Skin epidermis (tissue), 12 donors: ENCODE results near the gene NFIC.

Experiments
- H3K27ac ChIP-seq, 21 experiments: fragments of 200-600 bp; sonication (generic) in 11 of 21; one replicate each; pipeline ENCODE4 v1.5.0; 2020; ENCODE audit warnings: mild to moderate bottlenecking in 3 of 21, inconsistent platforms in 2 of 21, moderate library complexity in 2 of 21
- H3K4me3 ChIP-seq, 7 experiments: fragments of 200-600 bp; sonication (generic) in 2 of 7; one replicate each; pipeline ENCODE4 v1.5.0; 2020; ENCODE audit warnings: inconsistent platforms in 2 of 7, mild to moderate bottlenecking in 2 of 7, moderate library complexity in 1 of 7

Gene NFIC

GRCh38 chr19:3456925-3457527 lies 90.6 kb downstream of the NFIC start:
- peak overlapping the region in 12 of 21 experiments; percentile 3 to 80 (median 69) for H3K27ac ChIP-seq
- H3K4me3 ChIP-seq: no peak overlapping the region

GRCh38 chr19:3457528-3458228 lies 91.3 kb downstream of the NFIC start:
- H3K27ac ChIP-seq: peak overlapping the region in 16 of 21 experiments; percentile 3 to 80 (median 69)
- H3K4me3 ChIP-seq: no peak overlapping the region

GRCh38 chr19:3458229-3459088 lies 92.1 kb downstream of the NFIC start:
- H3K27ac ChIP-seq: peak overlapping the region in 19 of 21 experiments; percentile 0 to 80 (median 69)
- no peak overlapping the region for H3K4me3 ChIP-seq

DNA sequence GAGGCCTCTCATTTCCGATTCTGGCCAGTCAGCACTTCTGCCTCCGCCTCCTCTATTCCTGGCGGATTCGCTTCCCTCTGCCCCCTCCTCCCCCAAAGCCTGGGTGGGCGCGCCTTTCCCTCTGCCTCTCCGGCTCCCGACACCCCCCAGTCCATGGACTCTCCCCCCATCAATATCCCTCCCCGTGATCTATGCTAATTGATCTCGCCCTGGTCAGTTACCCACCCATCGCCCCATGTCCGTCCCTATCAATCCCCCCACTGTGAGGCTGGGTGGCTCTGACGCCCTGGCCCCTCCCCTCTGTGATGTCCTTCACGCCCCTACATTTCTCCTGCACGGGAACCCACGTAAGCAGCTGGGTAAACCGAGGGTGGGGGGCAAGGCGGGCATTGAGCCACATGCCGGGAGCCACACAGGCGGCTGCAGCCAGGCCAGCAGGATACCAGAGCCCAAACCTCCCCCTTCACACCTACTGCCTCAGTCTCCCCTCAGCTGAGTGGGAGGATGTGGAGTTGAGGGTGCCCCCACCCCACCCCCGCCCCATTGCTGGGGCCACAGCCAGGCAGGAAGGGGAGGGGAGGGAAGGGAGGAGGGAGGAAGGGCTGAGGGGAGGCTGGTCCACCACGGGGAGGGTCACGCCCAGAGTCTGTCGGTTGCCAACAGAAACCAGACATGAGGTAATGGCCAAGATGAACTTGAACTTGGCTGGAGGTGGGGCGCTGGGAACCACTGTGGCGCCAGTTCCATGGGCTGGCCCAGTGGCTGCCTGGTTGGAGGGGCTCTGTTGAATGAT lies 92.9 kb downstream of the NFIC start:
- H3K27ac ChIP-seq: peak overlapping the region in 19 of 21 experiments; percentile 6 to 80 (median 69)
- no peak overlapping the region for H3K4me3 ChIP-seq

DNA sequence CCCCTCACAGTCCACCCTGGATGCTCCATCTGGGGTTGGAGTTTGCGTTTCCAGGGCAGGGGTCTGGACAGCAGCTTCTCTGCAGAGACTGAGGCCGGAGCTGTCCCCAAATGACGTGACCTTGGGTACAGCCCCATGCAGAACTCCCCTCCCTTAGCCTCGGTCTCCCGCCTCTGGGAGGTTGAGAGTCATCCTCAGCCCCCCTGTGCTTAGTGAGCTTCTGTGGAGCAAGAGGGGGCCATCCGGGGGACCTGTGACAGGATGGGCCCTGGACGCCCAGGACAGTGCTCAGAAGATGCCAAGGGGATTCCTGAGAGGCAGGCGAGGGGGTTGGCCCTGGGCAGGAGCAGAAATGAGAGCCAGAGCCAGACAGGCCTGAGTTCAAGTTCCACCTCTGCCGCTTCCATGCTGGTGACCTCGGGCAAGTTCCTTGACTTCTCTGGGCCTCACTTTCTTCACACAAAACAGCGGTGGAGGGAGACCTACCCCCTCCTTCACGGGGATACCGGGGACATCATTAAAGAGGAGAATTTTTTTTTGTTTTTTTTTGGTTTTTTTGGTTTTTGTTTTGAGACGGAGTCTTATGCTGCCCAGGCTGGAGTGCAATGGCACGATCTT lies 93.7 kb downstream of the NFIC start:
- peak overlapping the region in 14 of 21 experiments; percentile 9 to 80 (median 69) for H3K27ac ChIP-seq
- H3K4me3 ChIP-seq: no peak overlapping the region

DNA sequence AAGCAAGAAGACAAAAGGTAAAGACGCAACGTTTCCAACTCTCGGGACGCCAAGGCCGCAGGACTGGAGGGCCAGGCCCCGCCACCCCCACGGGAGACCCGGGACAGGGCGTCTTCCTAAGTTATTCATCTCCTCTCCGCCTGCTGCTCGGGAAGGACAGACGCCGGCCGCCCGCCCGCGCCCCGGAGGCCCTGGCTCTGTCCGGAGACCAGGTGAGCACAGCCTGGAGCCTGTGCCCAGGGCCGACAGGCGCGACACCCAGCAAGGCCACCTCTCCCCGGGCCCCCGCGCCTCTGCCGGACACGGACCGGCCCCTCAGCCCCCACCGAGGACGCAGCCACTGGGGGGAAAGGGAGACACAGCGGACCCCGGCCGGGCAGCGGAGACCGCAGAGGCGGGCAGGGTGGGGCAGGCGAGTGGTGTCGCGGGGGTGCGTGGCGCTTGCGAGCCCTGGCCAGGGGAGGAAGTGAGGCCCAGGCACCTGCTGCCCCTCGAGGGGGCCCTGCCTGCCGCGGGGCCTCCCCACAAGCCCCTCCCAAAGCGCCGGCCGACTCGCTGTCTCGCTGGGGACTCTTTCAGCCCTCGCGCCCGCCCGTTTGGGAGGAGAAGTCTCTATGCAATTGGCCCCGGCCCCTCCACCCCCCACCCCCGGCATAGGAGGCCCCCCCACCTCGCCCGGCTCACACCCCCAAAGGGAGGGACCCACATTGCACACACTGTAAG lies 96.8 kb downstream of the NFIC start:
- Histone ChIP-seq H3K27ac (peak overlapping the region in 1 of 21 experiments; percentile 12), H3K4me3 (no peak overlapping the region)

DNA sequence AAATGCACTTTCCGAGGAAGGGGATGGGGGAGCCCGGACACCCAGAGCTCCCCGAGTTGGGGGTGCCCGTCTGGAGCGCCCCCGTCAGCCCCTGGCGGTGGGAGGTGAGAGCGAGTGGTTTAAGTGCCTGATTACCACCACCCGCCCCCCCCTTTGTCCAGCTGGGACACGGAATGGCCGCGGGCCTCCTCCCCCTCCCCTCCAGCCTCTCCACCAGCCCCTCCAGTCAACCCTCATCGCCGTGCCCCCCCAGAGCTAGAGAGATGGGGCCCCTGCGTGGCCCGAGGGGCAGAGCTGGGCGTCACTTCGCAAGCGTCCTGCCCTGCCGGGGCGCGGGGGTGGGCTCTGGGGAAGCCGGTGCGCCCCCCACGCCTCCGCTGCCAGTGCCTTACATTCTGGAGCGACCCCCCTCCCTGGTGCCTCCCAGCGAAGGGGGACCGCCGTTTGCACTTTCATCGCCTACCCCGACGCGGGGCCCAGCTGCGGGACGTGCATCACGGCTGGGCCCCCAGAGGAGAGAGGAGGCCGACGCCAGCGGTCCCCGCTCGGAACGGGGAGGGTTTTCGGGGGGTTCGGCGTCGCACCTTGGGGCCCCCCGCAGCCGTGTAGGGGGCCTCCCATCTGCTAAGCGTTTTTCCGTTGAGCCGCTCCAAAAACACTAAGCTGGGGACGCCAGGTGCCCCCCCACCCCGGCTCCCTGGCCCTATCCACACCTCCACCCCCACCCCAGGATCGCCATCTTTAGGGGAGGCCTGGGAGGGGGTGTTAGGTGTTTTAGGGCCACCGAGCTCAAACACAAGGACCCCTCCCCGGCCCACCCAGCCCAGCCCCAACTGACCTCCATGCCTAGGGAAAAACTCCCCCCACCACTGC lies 97.6 kb downstream of the NFIC start:
- Histone ChIP-seq H3K27ac (peak overlapping the region in 2 of 21 experiments; percentile 8 to 51), H3K4me3 (no peak overlapping the region)

- H3K27ac ChIP-seq: peak overlapping the region in 2 of 21 experiments; percentile 8 to 51
- H3K4me3 ChIP-seq: no peak overlapping the region
Observed at GRCh38 chr19:3464587-3465235, 98.3 kb downstream of the NFIC start.

- no peak overlapping the region for H3K4me3 ChIP-seq
- peak overlapping the region in 1 of 21 experiments; percentile 24 for H3K27ac ChIP-seq
Observed at GRCh38 chr19:3465552-3465951, 99.2 kb downstream of the NFIC start.

DNA sequence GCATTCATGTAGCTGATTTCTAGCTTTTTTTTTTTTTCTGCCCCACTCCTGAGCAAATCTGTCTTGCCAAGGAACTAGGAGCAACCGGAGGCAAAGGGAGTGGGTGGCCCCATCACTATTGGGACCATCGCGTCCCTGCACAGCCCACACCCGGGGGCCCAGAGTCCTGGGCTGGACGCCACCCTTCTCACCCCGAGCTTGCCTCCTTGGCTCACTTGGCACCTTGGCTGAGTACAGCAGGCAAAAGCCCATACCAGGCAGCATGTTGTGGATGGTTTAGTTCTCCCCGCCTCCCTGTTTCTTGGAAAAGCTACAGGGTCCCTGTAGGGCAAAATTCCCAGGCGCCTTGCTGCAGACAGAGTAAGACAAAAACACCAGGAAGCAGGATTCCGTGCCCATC lies 100.3 kb downstream of the NFIC start:
- no peak overlapping the region for H3K4me3 ChIP-seq
- H3K27ac ChIP-seq: no peak overlapping the region

DNA sequence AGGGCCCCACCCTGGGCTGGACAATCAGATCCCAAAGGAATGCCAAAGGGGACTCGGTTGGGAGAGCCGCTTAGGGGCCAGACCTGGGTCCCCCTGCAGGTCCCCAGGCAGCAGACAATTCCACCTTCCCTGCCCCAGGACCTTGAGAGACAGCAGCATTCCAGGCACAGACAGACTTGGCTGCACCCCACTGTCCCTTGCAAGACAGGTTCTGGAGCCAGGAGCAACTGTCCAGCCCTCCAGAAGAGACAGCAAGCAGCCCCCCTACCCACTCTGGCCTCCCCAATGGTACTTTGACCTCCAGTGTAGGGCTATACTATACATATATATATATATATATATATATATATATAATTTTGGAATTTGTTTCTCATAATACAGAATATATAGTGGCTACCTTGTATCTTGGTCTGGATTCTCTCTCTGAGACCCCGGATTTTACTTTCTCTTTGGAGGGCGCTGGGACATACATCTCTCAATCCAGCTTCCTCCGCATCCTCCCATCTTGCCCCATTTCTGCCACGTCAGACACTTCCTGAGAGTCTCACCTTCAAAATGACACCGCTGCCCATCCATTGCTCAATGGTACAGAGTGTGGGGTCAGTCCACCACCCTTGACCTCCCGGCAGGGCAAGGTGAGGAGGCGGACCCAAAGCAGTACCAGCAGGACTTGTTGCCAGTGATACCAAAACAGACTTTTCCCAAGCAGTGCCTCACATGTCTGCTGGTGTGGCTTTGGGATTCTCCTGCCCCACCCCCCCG lies 101.2 kb downstream of the NFIC start:
- H3K27ac ChIP-seq: peak overlapping the region in 1 of 21 experiments; percentile 1
- no peak overlapping the region for H3K4me3 ChIP-seq

DNA sequence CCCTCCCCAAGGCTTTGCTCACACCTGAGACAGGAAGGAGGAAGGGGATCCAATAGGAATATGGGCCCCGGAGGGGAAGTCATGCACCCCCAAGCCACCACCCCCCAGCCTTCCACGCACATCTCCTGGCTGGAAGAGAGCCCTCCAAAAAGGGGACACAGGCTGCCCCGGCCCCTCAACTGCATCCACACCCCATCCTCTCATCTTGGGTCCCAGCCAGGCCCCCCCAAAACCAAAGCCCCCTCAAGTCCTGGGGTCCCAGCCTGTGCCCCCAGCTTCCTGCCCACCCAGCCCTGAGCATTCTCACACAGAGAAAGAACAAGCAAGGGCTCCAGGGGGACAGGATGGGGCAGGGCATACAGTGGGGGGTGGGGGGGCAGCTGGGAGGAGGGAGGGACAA lies 101.8 kb downstream of the NFIC start:
- no peak overlapping the region for H3K4me3 ChIP-seq
- H3K27ac ChIP-seq: peak overlapping the region in 2 of 21 experiments; percentile 1 to 14

GRCh38 chr19:3469638-3470499 lies 103.5 kb downstream of the NFIC start:
- H3K27ac ChIP-seq: no peak overlapping the region
- H3K4me3 ChIP-seq: no peak overlapping the region

DNA sequence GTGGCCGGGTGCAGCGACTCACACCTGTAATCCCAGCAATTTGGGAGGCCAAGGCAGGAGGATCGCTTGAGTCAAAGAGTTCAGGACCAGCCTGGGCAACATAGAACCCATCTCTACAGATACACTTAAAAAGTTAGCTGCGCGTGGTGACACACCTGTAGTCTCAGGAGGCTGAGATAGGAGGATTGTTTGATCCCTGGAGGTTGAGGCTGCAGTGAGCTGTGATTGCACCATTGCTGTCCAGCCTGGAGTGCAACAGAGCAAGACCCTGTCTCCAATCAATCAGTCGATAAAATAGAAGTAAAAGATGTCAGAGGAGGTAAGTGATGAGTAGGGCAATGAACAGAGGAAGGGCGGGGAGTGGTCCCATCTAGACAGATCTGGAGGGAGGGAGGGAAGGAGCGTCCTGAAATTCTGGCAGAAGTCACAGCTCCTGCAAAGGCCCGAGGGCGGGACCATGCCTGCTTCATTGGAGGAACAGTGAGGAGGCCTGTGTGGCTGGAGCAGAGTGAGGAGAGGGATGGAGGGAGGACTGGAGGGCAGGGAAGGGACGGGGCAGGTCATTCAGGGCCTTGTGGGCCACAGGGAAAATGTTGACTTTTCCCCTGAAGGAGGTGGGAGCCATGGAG lies 104.2 kb downstream of the NFIC start:
- Histone ChIP-seq H3K27ac (peak overlapping the region in 1 of 21 experiments; percentile 0), H3K4me3 (no peak overlapping the region)
